ENCODE data around the gene CDH11.

GRCh38 chr16:64977206-64977920, 144.5 kb downstream of the CDH11 start:
- TF ChIP-seq CTCF (IDR thresholded peaks at IDR 0.05) (no peak), POLR2AphosphoS5 (IDR thresholded peaks at IDR 0.05) (no peak), POLR2A (IDR thresholded peaks at IDR 0.05) (no peak), EP300 (IDR thresholded peaks at IDR 0.05) (no peak)

Data from sigmoid colon (tissue), 4 donors.